Fibroblast of gingiva (primary cell): ENCODE results near the gene SATB1.
A peak's percentile ranks its signal among the peaks of the same experiment; 100 is the strongest.
"Not testable (repeated sequence)": the region's sequence is repeated elsewhere in the genome, so short reads cannot be mapped to it uniquely, and the experiment has no call there.

Source experiments
- DNase-seq: peaks from one replicate; pipeline ENCODE4 v3.0.0-alpha.2; 2011; ENCODE audit warnings: low read depth

Gene SATB1

GRCh38 chr3:18351823-18352744 lies 73.1 kb downstream of the SATB1 start:
- no peak for DNase-seq

DNA sequence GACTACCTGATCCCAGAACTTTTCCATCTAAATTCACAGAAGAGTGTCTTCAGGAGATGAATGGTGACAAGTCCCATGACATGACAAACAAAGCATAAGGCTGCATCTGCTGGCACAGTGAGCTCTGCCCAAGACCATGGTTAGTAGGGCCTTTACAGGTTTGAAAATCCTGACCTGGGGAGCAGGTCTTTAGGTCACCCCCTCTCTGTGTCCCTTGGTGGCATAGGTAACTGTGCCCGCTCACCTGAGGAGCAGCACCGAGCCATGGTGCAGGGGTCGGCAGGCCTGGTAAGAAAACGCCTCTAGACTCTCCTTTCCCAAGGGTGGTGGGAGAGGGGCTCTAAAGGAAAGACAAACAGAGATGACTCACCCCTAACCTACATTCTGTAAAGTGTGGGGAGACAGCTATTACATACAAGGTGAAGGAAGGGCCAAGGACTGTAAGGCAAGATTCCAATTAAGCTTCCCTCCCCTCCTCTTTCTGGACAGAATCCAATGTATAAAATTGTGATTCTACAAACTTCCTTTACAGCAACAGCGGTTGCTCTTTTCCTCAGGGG lies 74.0 kb downstream of the SATB1 start:
- no peak for DNase-seq

- no peak for DNase-seq
Observed at GRCh38 chr3:18349197-18349798, 75.8 kb downstream of the SATB1 start.

- no peak for DNase-seq
Observed at GRCh38 chr3:18346097-18346496, 79.0 kb downstream of the SATB1 start.

DNA sequence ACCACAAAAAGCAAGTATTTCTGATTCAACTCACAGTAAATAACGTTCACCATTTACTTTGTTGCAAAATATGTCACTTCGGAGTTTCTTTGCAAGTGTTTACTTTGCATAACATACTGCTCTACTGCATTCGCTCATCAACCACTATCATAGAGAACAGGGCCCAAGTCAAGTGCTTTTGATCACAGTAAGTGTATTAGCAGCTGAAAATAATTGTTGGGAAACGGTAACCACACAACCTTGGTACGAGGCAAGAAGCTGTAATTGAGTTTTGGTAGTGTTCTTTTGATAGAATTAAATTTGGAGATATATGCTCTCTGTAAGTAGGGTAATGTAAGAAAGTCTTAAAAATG lies 80.1 kb downstream of the SATB1 start:
- DNase-seq: no peak

- DNase-seq: no peak
Observed at GRCh38 chr3:18344306-18345014, 80.7 kb downstream of the SATB1 start.

DNA sequence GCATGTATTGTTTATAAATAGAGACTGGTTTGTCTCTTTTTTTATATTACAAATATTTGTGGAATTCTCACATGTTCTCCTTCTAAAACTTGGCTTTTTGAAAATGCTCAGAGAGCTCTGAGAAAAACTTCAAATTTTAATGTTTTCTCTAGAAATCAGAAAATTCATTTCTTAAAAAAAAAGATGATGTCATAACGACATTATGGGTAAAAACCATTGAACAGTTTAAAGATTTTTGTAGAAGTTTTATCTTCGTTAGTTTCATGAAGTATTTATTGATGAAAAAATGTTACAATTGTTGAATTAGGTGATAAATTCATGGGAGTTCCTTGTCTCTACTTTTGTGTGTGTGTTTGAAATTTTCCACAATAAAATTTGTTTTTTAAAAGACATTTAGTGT lies 81.3 kb downstream of the SATB1 start:
- no peak for DNase-seq

GRCh38 chr3:18338827-18339514 lies 86.2 kb downstream of the SATB1 start:
- no peak for DNase-seq

DNA sequence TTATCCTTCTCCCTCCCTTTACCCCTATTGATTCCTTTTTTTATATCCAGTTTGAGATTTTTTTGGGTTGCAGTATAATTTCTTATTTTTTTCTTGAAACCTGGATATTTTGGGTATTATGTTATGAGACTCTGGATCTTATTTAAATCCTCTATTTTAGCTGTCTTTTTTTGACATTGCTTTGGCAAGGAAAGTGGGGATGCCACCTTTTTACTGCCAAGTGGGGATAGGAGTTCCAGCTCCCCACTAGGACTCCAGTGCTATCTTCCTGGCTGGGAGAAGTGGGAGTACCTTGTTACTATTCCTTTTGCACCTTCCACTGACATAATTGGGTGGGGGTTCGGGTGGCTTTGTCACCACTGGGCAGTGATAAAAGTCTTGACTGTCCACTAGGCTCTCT lies 87.9 kb downstream of the SATB1 start:
- no peak for DNase-seq

- DNase-seq: no peak
Observed at GRCh38 chr3:18334837-18335601, 90.1 kb downstream of the SATB1 start.

DNA sequence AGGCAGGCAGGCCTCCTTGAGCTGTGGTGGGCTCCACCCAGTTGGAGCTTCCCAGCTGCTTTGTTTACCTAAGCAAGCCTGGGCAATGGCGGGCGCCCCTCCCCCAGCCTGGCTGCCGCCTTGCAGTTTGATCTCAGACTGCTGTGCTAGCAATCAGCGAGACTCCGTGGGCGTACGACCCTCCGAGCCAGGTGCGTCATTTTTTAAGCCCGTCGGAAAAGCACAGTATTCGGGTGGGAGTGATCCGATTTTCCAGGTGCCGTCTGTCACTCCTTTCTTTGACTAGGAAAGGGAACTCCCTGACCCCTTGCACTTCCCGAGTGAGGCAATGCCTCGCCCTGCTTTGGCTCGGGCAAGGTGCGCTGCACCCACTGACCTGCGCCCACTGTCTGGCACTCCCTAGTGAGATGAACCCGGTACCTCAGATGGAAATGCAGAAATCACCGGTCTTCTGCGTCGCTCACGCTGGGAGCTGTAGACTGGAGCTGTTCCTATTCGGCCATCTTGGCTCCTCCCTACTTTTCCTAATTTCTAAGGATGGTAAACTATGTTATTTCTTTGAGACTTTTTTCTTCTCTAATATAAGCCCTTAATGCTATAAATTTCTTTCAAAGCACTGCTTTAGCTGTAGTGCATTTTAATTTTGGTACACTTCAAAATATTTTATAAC lies 94.2 kb downstream of the SATB1 start:
- DNase-seq: not testable (repeated sequence)

DNA sequence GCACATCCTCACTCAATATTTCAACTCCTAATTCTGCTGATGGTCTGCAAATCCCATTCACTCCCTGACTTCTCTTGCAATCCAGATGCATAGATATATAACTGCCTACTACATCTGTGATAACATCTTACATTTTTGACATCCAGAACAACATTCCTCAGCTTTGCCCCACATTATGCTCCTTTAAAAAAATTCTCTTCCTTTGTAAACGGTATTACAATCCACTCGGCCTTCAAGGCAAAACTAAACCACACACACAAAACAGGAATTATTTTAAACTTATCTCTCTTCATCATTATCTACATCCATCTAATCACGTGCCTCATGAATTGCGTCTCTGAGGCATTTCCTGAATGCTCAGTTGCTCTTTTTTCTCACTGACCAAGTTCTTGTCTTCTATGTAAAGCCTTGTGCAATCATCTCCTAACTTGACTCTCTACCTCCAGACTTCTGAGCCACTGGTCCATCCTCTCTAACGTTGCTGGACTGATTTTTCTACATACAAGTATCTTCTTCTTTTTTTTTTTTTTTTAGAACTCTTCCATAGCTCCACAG lies 117.0 kb downstream of the SATB1 start:
- DNase-seq: no peak

DNA sequence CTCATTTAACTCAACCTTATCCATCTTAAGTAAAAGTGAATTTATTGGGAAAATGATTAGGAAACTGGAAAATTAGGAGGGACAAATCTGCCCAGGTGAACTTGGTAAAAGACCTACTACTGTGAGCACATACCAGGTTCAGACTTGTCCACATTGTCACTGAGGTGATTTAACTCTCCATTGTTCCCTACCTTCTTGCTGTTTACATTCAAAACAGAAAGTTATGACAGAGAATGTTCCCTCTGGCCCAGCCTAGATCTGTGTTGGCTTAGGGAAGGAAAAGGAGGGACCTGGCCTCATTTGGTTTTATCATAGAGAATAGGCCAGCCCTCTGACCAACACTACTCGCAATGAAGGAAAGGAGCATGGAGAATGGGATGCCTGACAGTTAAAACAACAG lies 117.6 kb downstream of the SATB1 start:
- no peak for DNase-seq

- peak; percentile 83 for DNase-seq
Observed at GRCh38 chr3:18302517-18302916, 122.6 kb downstream of the SATB1 start.

- DNase-seq: peak; percentile 30
Observed at GRCh38 chr3:18301781-18302180, 123.4 kb downstream of the SATB1 start.

- peak; percentile 44 for DNase-seq
Observed at GRCh38 chr3:18300916-18301315, 124.2 kb downstream of the SATB1 start.

DNA sequence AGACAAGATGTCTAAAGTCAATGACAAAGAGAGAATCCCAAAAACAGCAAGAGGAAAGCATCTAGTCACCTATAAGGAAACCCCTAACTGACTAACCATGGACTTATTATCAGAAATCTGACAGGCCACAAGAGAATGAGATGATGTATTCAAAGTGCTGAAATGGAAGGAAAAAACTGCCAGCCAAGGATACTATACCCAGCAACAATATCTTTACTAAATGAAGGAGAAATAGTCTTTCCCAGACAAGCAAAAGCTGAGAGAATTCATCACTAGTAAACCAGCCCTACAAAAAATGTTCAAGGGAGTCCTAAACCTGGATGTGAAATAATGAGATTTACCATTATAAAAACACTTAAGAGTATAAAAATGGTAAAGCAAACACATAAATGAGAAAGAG lies 128.0 kb downstream of the SATB1 start:
- DNase-seq: no peak
